ENCODE measurements around the gene SLC12A5.

- TF ChIP-seq POLR2A (IDR thresholded peaks at IDR 0.05) = no peak
- no peak for TF ChIP-seq CTCF (IDR thresholded peaks at IDR 0.05)
Observed at GRCh38 chr20:46025376-46025783, 3.6 kb upstream of the SLC12A5 start.

Measured in right lobe of liver (tissue), 4 donors.